ENCODE data around the gene HECTD2.
A peak's percentile ranks its signal among the peaks of the same experiment; 100 is the strongest.
"Not testable (repeated sequence)": the region's sequence is repeated elsewhere in the genome, so short reads cannot be mapped to it uniquely, and the experiment has no call there.

The HECTD2 gene

GRCh38 chr10:91409869-91410637 is at the start of gene HECTD2:
Gene HECTD2, plus strand, starts transcription at chr10:91410344. Its CDS starts 95 bp downstream, at chr10:91410439.
- DNase-seq (ENCODE audit: low spot score): peak; percentile 70

GRCh38 chr10:91360461-91360860 is 49.7 kb upstream of the HECTD2 start:
- DNase-seq (ENCODE audit: low spot score): peak; percentile 9

- DNase-seq (ENCODE audit: low spot score): not testable (repeated sequence)
These were observed 44.6 kb upstream of the HECTD2 start for GRCh38 chr10:91365519-91365918.

- DNase-seq (ENCODE audit: low spot score): no peak
These were observed 43.4 kb upstream of the HECTD2 start for GRCh38 chr10:91366704-91367103.

GRCh38 chr10:91367127-91367531 is 43.0 kb upstream of the HECTD2 start:
- DNase-seq (ENCODE audit: low spot score): no peak

GRCh38 chr10:91367558-91367957 is 42.6 kb upstream of the HECTD2 start:
- DNase-seq (ENCODE audit: low spot score): no peak

GRCh38 chr10:91369978-91370589 is 40.1 kb upstream of the HECTD2 start:
- DNase-seq (ENCODE audit: low spot score): peak; percentile 23

- DNase-seq (ENCODE audit: low spot score): no peak
These were observed 36.1 kb upstream of the HECTD2 start for GRCh38 chr10:91374052-91374451.

- no peak for DNase-seq (ENCODE audit: low spot score)
These were observed 32.1 kb upstream of the HECTD2 start for GRCh38 chr10:91378061-91378460.

- DNase-seq (ENCODE audit: low spot score): no peak
These were observed 29.3 kb upstream of the HECTD2 start for GRCh38 chr10:91380873-91381256.

- DNase-seq (ENCODE audit: low spot score): no peak
These were observed 28.8 kb upstream of the HECTD2 start for GRCh38 chr10:91381257-91381891.

- DNase-seq (ENCODE audit: low spot score): no peak
These were observed 24.6 kb upstream of the HECTD2 start for GRCh38 chr10:91385306-91386085.

GRCh38 chr10:91389636-91390512 is 20.3 kb upstream of the HECTD2 start:
- no peak for DNase-seq (ENCODE audit: low spot score)

- not testable (repeated sequence) for DNase-seq (ENCODE audit: low spot score)
These were observed 19.7 kb upstream of the HECTD2 start for GRCh38 chr10:91390513-91390825.

GRCh38 chr10:91391920-91392319 is 18.2 kb upstream of the HECTD2 start:
- DNase-seq (ENCODE audit: low spot score): no peak

GRCh38 chr10:91406322-91406721 is 3.8 kb upstream of the HECTD2 start:
- DNase-seq (ENCODE audit: low spot score): no peak

- peak; percentile 82 for DNase-seq (ENCODE audit: low spot score)
These were observed 875 bp upstream of the HECTD2 start for GRCh38 chr10:91409069-91409868.

GRCh38 chr10:91410638-91411371 is 661 bp downstream of the HECTD2 start:
- peak; percentile 35 for DNase-seq (ENCODE audit: low spot score)

- DNase-seq (ENCODE audit: low spot score): no peak
These were observed 1.5 kb downstream of the HECTD2 start for GRCh38 chr10:91411621-91412020.

Data from hepatic stellate cell (primary cell).